GM12892 (cell line): ENCODE results near the gene CCDC57.

Experiments
- POLR2A ChIP-seq: IDR thresholded peaks from 2 replicates; pipeline ENCODE4 v1.6.1; 2011; ENCODE audit warnings: low read depth, low read length, control low read depth
- TAF1 ChIP-seq: IDR thresholded peaks from 2 replicates; pipeline ENCODE4 v1.6.1; 2011; ENCODE audit warnings: low read depth, mild to moderate bottlenecking, control low read depth, low read length, borderline replicate concordance

DNA sequence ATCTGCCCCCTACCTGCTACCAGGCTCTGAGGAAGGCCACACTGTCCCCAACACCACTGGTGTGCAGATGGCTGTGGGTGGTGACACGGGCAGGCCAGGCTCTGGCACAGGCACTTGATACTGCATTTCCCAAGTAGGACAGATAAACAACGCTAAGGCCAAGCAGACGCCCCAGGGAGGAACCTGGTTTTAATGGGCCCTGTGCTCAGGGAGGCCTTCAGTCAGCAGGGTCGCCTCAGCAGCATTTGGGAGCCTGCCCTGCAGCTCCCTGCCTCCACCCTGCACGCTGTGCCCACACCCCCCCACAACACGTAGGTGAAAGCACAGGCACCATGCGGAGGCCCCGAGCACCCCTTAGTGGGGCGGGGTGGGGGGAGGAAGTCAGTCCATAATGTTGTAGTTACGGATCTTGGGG, 111.3 kb downstream of the CCDC57 start:
- no peak for TF ChIP-seq TAF1
- TF ChIP-seq POLR2A, result no peak
